ENCODE measurements around the gene LAP3.

The LAP3 gene

GRCh38 chr4:17561195-17561909, 15.6 kb upstream of the LAP3 start:
- Histone ChIP-seq H3K79me1 (ENCODE audit: low read depth, low read length) (no peaks in the 10 kb centered on the region), H3K4ac (ENCODE audit: low read length) (no peak overlapping the region), H2BK120ac (ENCODE audit: low read depth, low read length) (no peak overlapping the region), H3K4me3 (ENCODE audit: low read length in 2 of 2) (no peak overlapping the region), H3K9ac (ENCODE audit: low read depth, low read length, poor library complexity) (no peak overlapping the region), H3K23ac (ENCODE audit: low read depth, low read length, poor library complexity) (no peak overlapping the region), H3K4me2 (ENCODE audit: insufficient read depth, low read length, poor library complexity, severe bottlenecking) (no peak overlapping the region), H4K91ac (ENCODE audit: low read depth, low read length, poor library complexity) (no peak overlapping the region), H2BK15ac (ENCODE audit: low read length) (no peak overlapping the region), H2AFZ (ENCODE audit: low read length) (no peak overlapping the region), H4K8ac (ENCODE audit: low read depth, low read length) (no peak overlapping the region), H3K36me3 (replicated peaks in 1 of 2; ENCODE audit: control insufficient read depth in 2 of 2, insufficient read depth in 2 of 2, low read length in 2 of 2) (no peaks in the 10 kb centered on the region), H3K18ac (ENCODE audit: low read length) (no peak overlapping the region), H3K27me3 (ENCODE audit: control insufficient read depth in 3 of 3, insufficient read depth in 3 of 3, low read depth in 1 of 3, low read length in 3 of 3) (peaks cover 0 to under 1% (median 0%) of the 10 kb centered on the region in 3 experiments), H3K27ac (replicated peaks; ENCODE audit: low read length) (no peak overlapping the region), H3K4me1 (ENCODE audit: control insufficient read depth in 2 of 2, insufficient read depth in 1 of 2, low read depth in 1 of 2, low read length in 2 of 2) (no peaks in the 10 kb centered on the region), H2BK12ac (ENCODE audit: low read length) (no peak overlapping the region), H3K9me3 (replicated peaks in 1 of 2; ENCODE audit: control insufficient read depth in 2 of 2, insufficient read depth in 1 of 2, low read depth in 1 of 2, low read length in 2 of 2) (no peaks in the 10 kb centered on the region), H2AK5ac (ENCODE audit: low read depth, low read length) (no peak overlapping the region), H3K14ac (ENCODE audit: low read length) (no peak overlapping the region), H2BK5ac (ENCODE audit: low read length) (no peak overlapping the region)
- DNase-seq (ENCODE audit: low spot score), result no peak
- no CpG with 5 or more reads among the region's 8 CpGs for WGBS, 2 donors (ENCODE audit: extremely low coverage in 2 of 2, insufficient read length in 2 of 2, insufficient replicate concordance in 1 of 2)

GRCh38 chr4:17562157-17562556, 14.8 kb upstream of the LAP3 start:
- H3K9me3 ChIP-seq (replicated peaks in 1 of 2; ENCODE audit: control insufficient read depth in 2 of 2, insufficient read depth in 1 of 2, low read depth in 1 of 2, low read length in 2 of 2), result no peaks in the 10 kb centered on the region
- H3K4ac ChIP-seq (ENCODE audit: low read length), result no peak overlapping the region
- H3K79me1 ChIP-seq (ENCODE audit: low read depth, low read length), result no peaks in the 10 kb centered on the region
- no peaks in the 10 kb centered on the region for H3K36me3 ChIP-seq (replicated peaks in 1 of 2; ENCODE audit: control insufficient read depth in 2 of 2, insufficient read depth in 2 of 2, low read length in 2 of 2)
- H4K8ac ChIP-seq (ENCODE audit: low read depth, low read length), result no peak overlapping the region
- no peak overlapping the region for H3K27ac ChIP-seq (replicated peaks; ENCODE audit: low read length)
- H3K27me3 ChIP-seq (ENCODE audit: control insufficient read depth in 3 of 3, insufficient read depth in 3 of 3, low read depth in 1 of 3, low read length in 3 of 3), result no peaks in the 10 kb centered on the region
- no peak for DNase-seq (ENCODE audit: low spot score)
- no peak overlapping the region for H2AK5ac ChIP-seq (ENCODE audit: low read depth, low read length)
- no peak overlapping the region for H3K9ac ChIP-seq (ENCODE audit: low read depth, low read length, poor library complexity)
- no peak overlapping the region for H2BK5ac ChIP-seq (ENCODE audit: low read length)
- no peak overlapping the region for H4K91ac ChIP-seq (ENCODE audit: low read depth, low read length, poor library complexity)
- no peak overlapping the region for H3K18ac ChIP-seq (ENCODE audit: low read length)
- no peak overlapping the region for H3K4me3 ChIP-seq (ENCODE audit: low read length in 2 of 2)
- H2BK15ac ChIP-seq (ENCODE audit: low read length), result no peak overlapping the region
- no peak overlapping the region for H2BK120ac ChIP-seq (ENCODE audit: low read depth, low read length)
- H3K4me1 ChIP-seq (ENCODE audit: control insufficient read depth in 2 of 2, insufficient read depth in 1 of 2, low read depth in 1 of 2, low read length in 2 of 2), result no peaks in the 10 kb centered on the region
- H2AFZ ChIP-seq (ENCODE audit: low read length), result no peak overlapping the region
- H3K4me2 ChIP-seq (ENCODE audit: insufficient read depth, low read length, poor library complexity, severe bottlenecking), result no peak overlapping the region
- no peak overlapping the region for H3K14ac ChIP-seq (ENCODE audit: low read length)
- H3K23ac ChIP-seq (ENCODE audit: low read depth, low read length, poor library complexity), result no peak overlapping the region
- H2BK12ac ChIP-seq (ENCODE audit: low read length), result no peak overlapping the region
- no CpG with 5 or more reads among the region's 1 CpG for WGBS, 2 donors (ENCODE audit: extremely low coverage in 2 of 2, insufficient read length in 2 of 2, insufficient replicate concordance in 1 of 2)

GRCh38 chr4:17565846-17566245, 11.2 kb upstream of the LAP3 start:
- Histone ChIP-seq H3K4me1 (ENCODE audit: control insufficient read depth in 2 of 2, insufficient read depth in 1 of 2, low read depth in 1 of 2, low read length in 2 of 2) (no peaks in the 10 kb centered on the region), H3K14ac (ENCODE audit: low read length) (no peak overlapping the region), H2BK12ac (ENCODE audit: low read length) (no peak overlapping the region), H2AFZ (ENCODE audit: low read length) (no peak overlapping the region), H3K9me3 (replicated peaks in 1 of 2; ENCODE audit: control insufficient read depth in 2 of 2, insufficient read depth in 1 of 2, low read depth in 1 of 2, low read length in 2 of 2) (no peaks in the 10 kb centered on the region), H3K9ac (ENCODE audit: low read depth, low read length, poor library complexity) (no peak overlapping the region), H2BK5ac (ENCODE audit: low read length) (no peak overlapping the region), H4K91ac (ENCODE audit: low read depth, low read length, poor library complexity) (no peak overlapping the region), H2BK120ac (ENCODE audit: low read depth, low read length) (no peak overlapping the region), H3K27me3 (ENCODE audit: control insufficient read depth in 3 of 3, insufficient read depth in 3 of 3, low read depth in 1 of 3, low read length in 3 of 3) (no peaks in the 10 kb centered on the region), H2AK5ac (ENCODE audit: low read depth, low read length) (no peak overlapping the region), H4K8ac (ENCODE audit: low read depth, low read length) (no peak overlapping the region), H3K4me2 (ENCODE audit: insufficient read depth, low read length, poor library complexity, severe bottlenecking) (no peak overlapping the region), H3K4me3 (ENCODE audit: low read length in 2 of 2) (no peak overlapping the region), H3K79me1 (ENCODE audit: low read depth, low read length) (no peaks in the 10 kb centered on the region), H3K36me3 (replicated peaks in 1 of 2; ENCODE audit: control insufficient read depth in 2 of 2, insufficient read depth in 2 of 2, low read length in 2 of 2) (no peaks in the 10 kb centered on the region), H3K27ac (replicated peaks; ENCODE audit: low read length) (no peak overlapping the region), H2BK15ac (ENCODE audit: low read length) (no peak overlapping the region), H3K18ac (ENCODE audit: low read length) (no peak overlapping the region), H3K23ac (ENCODE audit: low read depth, low read length, poor library complexity) (no peak overlapping the region), H3K4ac (ENCODE audit: low read length) (no peak overlapping the region)
- DNase-seq (ENCODE audit: low spot score), result no peak
- WGBS, 2 donors (ENCODE audit: extremely low coverage in 2 of 2, insufficient read length in 2 of 2, insufficient replicate concordance in 1 of 2), result no CpG with 5 or more reads among the region's 3 CpGs

- WGBS, 2 donors (ENCODE audit: extremely low coverage in 2 of 2, insufficient read length in 2 of 2, insufficient replicate concordance in 1 of 2), result no CpG with 5 or more reads among the region's 2 CpGs
- Histone ChIP-seq H3K79me1 (ENCODE audit: low read depth, low read length) (no peaks in the 10 kb centered on the region), H3K4ac (ENCODE audit: low read length) (no peak overlapping the region), H2AK5ac (ENCODE audit: low read depth, low read length) (no peak overlapping the region), H3K18ac (ENCODE audit: low read length) (no peak overlapping the region), H2BK15ac (ENCODE audit: low read length) (no peak overlapping the region), H3K27me3 (ENCODE audit: control insufficient read depth in 3 of 3, insufficient read depth in 3 of 3, low read depth in 1 of 3, low read length in 3 of 3) (no peaks in the 10 kb centered on the region), H4K8ac (ENCODE audit: low read depth, low read length) (no peak overlapping the region), H2AFZ (ENCODE audit: low read length) (no peak overlapping the region), H3K4me1 (ENCODE audit: control insufficient read depth in 2 of 2, insufficient read depth in 1 of 2, low read depth in 1 of 2, low read length in 2 of 2) (no peaks in the 10 kb centered on the region), H3K14ac (ENCODE audit: low read length) (no peak overlapping the region), H3K9me3 (replicated peaks in 1 of 2; ENCODE audit: control insufficient read depth in 2 of 2, insufficient read depth in 1 of 2, low read depth in 1 of 2, low read length in 2 of 2) (no peaks in the 10 kb centered on the region), H3K23ac (ENCODE audit: low read depth, low read length, poor library complexity) (no peak overlapping the region), H3K4me3 (ENCODE audit: low read length in 2 of 2) (no peak overlapping the region), H3K27ac (replicated peaks; ENCODE audit: low read length) (no peak overlapping the region), H2BK5ac (ENCODE audit: low read length) (no peak overlapping the region), H2BK12ac (ENCODE audit: low read length) (no peak overlapping the region), H2BK120ac (ENCODE audit: low read depth, low read length) (no peak overlapping the region), H3K36me3 (replicated peaks in 1 of 2; ENCODE audit: control insufficient read depth in 2 of 2, insufficient read depth in 2 of 2, low read length in 2 of 2) (no peaks in the 10 kb centered on the region), H3K9ac (ENCODE audit: low read depth, low read length, poor library complexity) (no peak overlapping the region), H4K91ac (ENCODE audit: low read depth, low read length, poor library complexity) (no peak overlapping the region), H3K4me2 (ENCODE audit: insufficient read depth, low read length, poor library complexity, severe bottlenecking) (no peak overlapping the region)
- no peak for DNase-seq (ENCODE audit: low spot score)
Measured at GRCh38 chr4:17567271-17567670, 9.7 kb upstream of the LAP3 start.
